Lung (tissue), 12 donors: Measurements from ENCODE around the gene PCGF3. TPM values are rescaled to one million over a fixed set of nuclear protein-coding genes. Genes with fewer than 3 reads are reported as not detected.

ENCODE experiments used
- ATAC-seq: fragments of 200-7000 bp; cut with Tn5 transposase; one replicate; pipeline ENCODE4 v1.9.1; 2020; ENCODE audit warnings: moderate number of reproducible peaks; ENCODE audit not compliant: insufficient read depth, low FRiP score
- DNase-seq, 3 donors: peaks; one replicate each; pipeline ENCODE4 v3.0.0-alpha.2; 2013 to 2017
- H3K27ac ChIP-seq, 2 donors: one replicate each; pipeline ENCODE4 v1.5.1; 2013; ENCODE audit warnings: mild to moderate bottlenecking in 2 of 2, moderate library complexity in 2 of 2, control low read depth in 1 of 2, inconsistent platforms in 1 of 2, low read depth in 1 of 2, low read length in 1 of 2
- H3K27me3 ChIP-seq, 3 donors: one replicate each; pipeline ENCODE4 v1.5.1; 2013; ENCODE audit warnings: low read length in 2 of 3; ENCODE audit not compliant: control insufficient read depth in 3 of 3, insufficient read depth in 3 of 3
- H3K36me3 ChIP-seq, 4 donors: one replicate each; pipeline ENCODE4 v1.5.1; 2013; ENCODE audit warnings: low read length in 4 of 4, mild to moderate bottlenecking in 1 of 4, moderate library complexity in 1 of 4; ENCODE audit not compliant: control insufficient read depth in 4 of 4, insufficient read depth in 4 of 4
- H3K4me1 ChIP-seq, 5 donors: one replicate each; pipeline ENCODE4 v1.5.1; 2013; ENCODE audit warnings: low read length in 5 of 5, mild to moderate bottlenecking in 2 of 5, moderate library complexity in 1 of 5; ENCODE audit not compliant: control insufficient read depth in 5 of 5, insufficient read depth in 5 of 5
- H3K4me3 ChIP-seq: one replicate; pipeline ENCODE4 v1.5.1; 2013; ENCODE audit warnings: mild to moderate bottlenecking, control low read depth, moderate library complexity
- H3K9ac ChIP-seq, 2 donors: one replicate each; pipeline ENCODE4 v1.5.1; 2013; ENCODE audit warnings: low read length in 2 of 2, control low read depth in 1 of 2; ENCODE audit not compliant: insufficient read depth in 1 of 2
- H3K9me3 ChIP-seq, 4 donors: one replicate each; pipeline ENCODE4 v1.5.1; 2013; ENCODE audit warnings: low read length in 3 of 4, mild to moderate bottlenecking in 1 of 4, moderate library complexity in 1 of 4; ENCODE audit not compliant: control insufficient read depth in 4 of 4, insufficient read depth in 3 of 4
- WGBS, 2 donors: extraction: QIAGEN DNeasy Blood & Tissue Kit; methylation state at CpG; one replicate each; pipeline ENCODE4 v1.1.7; 2013; 5-methylcytosine and 5-hydroxymethylcytosine counted together
- polyA plus RNA-seq, 2 donors: library from polyadenylated mRNA; stranded (reverse); fragments of 200-250 nt; gene quantifications; one replicate each; pipeline ENCODE4 v1.2.1, GENCODE V29; 2013
- total RNA-seq, 2 donors: library from RNA; depleted of rRNA in 1 of 2; stranded (reverse); fragments of >200 nt in 1 of 2; gene quantifications; one replicate each; pipeline ENCODE4 v1.2.1, GENCODE V29; 2014 to 2021
- TF ChIP-seq, protein P1 (sequence below): IDR thresholded peaks from 2 replicates; pipeline ENCODE4 v1.5.1; 2012; ENCODE audit warnings: mild to moderate bottlenecking; ENCODE audit errors: control extremely low read depth, extremely low read depth
- donor health status: control.
- donor health status: control.
- donor health status: Bipolar disorder and iron deficiency.
- donor health status: healthy.
- donor health status: DM: yes; HTN: yes; CAD: no.

PCGF3 gene
- total and polyA plus RNA-seq, 4 donors: 29.3 to 66.8 (median 43.3) TPM

DNA sequence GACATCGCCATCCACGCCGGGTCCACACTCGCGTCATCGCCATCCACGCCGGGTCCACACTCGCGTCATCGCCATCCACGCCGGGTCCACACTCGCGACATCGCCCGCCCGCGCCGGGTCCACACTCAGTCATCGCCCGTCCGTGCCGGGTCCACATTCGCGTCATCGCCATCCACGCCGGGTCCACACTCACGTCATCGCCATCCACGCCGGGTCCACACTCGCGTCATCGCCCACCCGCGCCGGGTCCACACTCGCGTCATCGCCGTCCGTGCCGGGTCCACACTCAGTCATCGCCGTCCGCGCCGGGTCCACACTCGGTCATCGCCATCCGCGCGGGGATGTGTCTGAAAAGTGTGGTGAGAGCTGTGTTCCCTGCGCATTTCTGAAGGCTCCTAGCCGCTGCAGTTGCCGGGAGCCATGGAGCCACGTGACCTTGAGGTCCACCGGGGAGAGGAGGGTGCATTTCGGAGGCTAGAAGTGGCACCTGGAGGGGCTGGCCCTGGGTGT is 17.3 kb downstream of the PCGF3 start:
- WGBS, 2 donors: 98% methylated on average over 60 to 61 of the region's 61 CpGs
- TF ChIP-seq, protein P1, sequence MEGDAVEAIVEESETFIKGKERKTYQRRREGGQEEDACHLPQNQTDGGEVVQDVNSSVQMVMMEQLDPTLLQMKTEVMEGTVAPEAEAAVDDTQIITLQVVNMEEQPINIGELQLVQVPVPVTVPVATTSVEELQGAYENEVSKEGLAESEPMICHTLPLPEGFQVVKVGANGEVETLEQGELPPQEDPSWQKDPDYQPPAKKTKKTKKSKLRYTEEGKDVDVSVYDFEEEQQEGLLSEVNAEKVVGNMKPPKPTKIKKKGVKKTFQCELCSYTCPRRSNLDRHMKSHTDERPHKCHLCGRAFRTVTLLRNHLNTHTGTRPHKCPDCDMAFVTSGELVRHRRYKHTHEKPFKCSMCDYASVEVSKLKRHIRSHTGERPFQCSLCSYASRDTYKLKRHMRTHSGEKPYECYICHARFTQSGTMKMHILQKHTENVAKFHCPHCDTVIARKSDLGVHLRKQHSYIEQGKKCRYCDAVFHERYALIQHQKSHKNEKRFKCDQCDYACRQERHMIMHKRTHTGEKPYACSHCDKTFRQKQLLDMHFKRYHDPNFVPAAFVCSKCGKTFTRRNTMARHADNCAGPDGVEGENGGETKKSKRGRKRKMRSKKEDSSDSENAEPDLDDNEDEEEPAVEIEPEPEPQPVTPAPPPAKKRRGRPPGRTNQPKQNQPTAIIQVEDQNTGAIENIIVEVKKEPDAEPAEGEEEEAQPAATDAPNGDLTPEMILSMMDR: no peak
- H3K27ac ChIP-seq: no peak overlapping the region
- no peaks in the 10 kb centered on the region for H3K27me3 ChIP-seq
- peaks cover 0 to 21% (median 0%) of the 10 kb centered on the region in 5 donors for H3K4me1 ChIP-seq
- H3K36me3 ChIP-seq: peaks cover 0 to 11% (median 5%) of the 10 kb centered on the region in 4 donors
- H3K9ac ChIP-seq: no peak overlapping the region
- H3K9me3 ChIP-seq: no peaks in the 10 kb centered on the region
- no peak for ATAC-seq
- H3K4me3 ChIP-seq: no peak overlapping the region
- DNase-seq: no peak

DNA sequence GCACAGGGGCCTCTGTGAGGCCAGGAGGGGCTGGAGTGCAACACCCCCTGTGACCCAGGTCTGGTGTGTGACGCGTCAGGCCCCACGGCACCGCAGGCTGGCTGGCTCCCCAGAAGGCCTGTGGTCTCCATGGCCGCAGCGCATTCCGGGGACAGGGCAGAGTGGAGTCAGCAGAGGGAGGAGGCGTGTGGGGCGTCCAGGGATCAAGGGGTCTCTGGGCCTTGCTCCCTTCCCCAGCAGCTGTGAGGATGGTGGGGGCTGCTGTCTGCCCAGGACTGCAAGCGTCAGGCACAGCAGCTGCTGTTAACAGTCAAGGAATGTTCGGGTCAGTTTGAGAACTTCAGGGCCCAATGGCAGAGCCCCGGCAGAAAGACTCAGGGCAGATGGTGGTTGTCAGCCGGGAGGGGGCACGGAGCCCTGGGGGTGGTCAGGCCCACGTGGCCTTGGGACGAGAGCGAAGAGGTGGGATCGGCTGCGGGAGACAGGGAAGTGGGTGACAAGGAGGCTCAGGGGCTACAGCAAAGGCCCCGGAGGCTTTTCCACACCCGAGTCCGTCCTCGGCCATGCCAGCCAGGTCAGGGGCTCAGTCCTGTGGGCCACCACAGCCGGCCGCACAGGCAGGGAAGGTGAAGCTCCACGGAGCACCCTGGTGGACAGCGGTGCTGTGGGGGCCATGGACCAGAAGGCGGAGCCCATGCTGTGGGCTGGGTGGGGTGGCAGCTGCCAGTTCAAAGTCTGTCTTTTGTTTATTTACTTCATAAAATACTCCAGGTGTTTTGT is 18.3 kb downstream of the PCGF3 start:
- no peak overlapping the region for H3K27ac ChIP-seq

DNA sequence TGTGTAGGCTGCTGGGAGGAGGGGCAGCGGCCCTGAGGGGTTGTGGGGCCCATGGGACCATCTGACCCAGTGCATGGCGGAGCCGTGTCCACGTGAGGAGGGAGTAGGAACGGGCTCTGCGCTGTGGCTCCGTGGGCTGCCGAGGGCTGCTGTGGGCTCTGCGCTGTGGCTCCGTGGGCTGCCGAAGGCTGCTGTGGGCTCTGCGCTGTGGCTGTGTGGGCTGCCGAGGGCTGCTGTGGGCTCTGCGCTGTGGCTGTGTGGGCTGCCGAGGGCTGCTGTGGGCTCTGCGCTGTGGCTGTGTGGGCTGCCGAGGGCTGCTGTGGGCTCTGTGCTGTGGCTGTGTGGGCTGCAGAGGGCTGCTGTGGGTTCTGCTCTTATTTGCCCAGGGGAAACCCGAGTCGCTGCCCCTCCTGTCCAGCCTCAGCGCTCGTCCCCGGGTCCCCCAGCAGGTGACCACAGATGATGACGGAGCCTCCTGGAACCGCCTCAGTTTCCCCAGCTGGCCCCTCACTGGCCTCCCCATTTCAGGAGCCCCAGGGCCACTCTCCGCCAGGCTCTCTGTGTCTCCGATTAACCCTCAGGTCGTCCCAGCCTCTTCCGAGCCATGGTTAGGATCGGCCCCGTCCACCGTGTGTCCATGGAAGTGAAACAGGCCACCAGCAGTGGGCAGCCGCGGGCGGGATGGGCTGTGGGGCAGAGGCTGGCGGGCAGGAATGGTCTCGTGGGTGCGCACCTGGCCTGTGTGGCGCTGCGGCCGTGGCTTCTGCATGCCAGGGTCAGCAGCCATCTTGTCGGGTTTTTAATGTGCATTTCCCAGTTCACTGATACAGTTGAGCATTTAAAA is 20.0 kb downstream of the PCGF3 start:
- DNase-seq: no peak
- 93 to 95% methylated on average over 39 to 41 of the region's 41 CpGs for WGBS, 2 donors
- H3K27ac ChIP-seq: no peak overlapping the region
- no peaks in the 10 kb centered on the region for H3K9me3 ChIP-seq
- TF ChIP-seq, protein P1: no peak
- no peak overlapping the region for H3K9ac ChIP-seq
- ATAC-seq: no peak
- H3K4me1 ChIP-seq: peaks cover 0 to 19% (median 0%) of the 10 kb centered on the region in 5 donors
- H3K27me3 ChIP-seq: no peaks in the 10 kb centered on the region
- H3K36me3 ChIP-seq: peaks cover 0 to 14% (median 8%) of the 10 kb centered on the region in 4 donors
- no peak overlapping the region for H3K4me3 ChIP-seq

More for the DNA sequence above, 18.3 kb downstream of the PCGF3 start:
- H3K36me3 ChIP-seq: peaks cover 0 to 11% (median 5%) of the 10 kb centered on the region in 4 donors
- H3K4me1 ChIP-seq: peaks cover 0 to 19% (median 0%) of the 10 kb centered on the region in 5 donors
- H3K9ac ChIP-seq: no peak overlapping the region
- no peaks in the 10 kb centered on the region for H3K27me3 ChIP-seq
- WGBS, 2 donors: 94% methylated on average over 28 of the region's 28 CpGs
- no peak overlapping the region for H3K4me3 ChIP-seq
- TF ChIP-seq, protein P1: no peak
- no peaks in the 10 kb centered on the region for H3K9me3 ChIP-seq
- no peak for ATAC-seq
- DNase-seq: no peak
